GM12878 (cell line): ENCODE data around the gene ZNF415. TPM values are rescaled to one million over a fixed set of nuclear protein-coding genes. Genes with fewer than 3 reads are reported as not detected.
A peak's percentile ranks its signal among the peaks of the same experiment; 100 is the strongest.

Source experiments
- ASH2L ChIP-seq: fragments of 300-600, 200-600 bp; sonication (generic); IDR thresholded peaks from 2 replicates; pipeline ENCODE4 v1.6.1; 2017; ENCODE audit warnings: low read depth, mild to moderate bottlenecking, borderline replicate concordance
- BHLHE40 ChIP-seq, 2 experiments: fragments of 450-650 bp in 1 of 2; IDR thresholded peaks; 2 replicates each; pipeline ENCODE4 v1.6.1; 2011 to 2017; ENCODE audit warnings: low read depth in 2 of 2, borderline replicate concordance in 1 of 2, improper control_type of control experiment in 1 of 2, low read length in 1 of 2, mild to moderate bottlenecking in 1 of 2
- CHD1 ChIP-seq: IDR thresholded peaks from 2 replicates; pipeline ENCODE4 v1.6.1; 2012; ENCODE audit warnings: low read depth, low read length, improper control_type of control experiment
- HCFC1 ChIP-seq: fragments of 150-350 bp; IDR thresholded peaks from 2 replicates; pipeline ENCODE4 v1.6.1; 2014; ENCODE audit warnings: low read length
- JUNB ChIP-seq: IDR thresholded peaks from 2 replicates; pipeline ENCODE4 v1.6.1; 2016; ENCODE audit warnings: antibody characterized with exemption, mild to moderate bottlenecking
- MEF2B ChIP-seq: fragments of 450-650 bp; IDR thresholded peaks from 2 replicates; pipeline ENCODE4 v1.6.1; 2018; ENCODE audit warnings: mild to moderate bottlenecking, moderate library complexity; ENCODE audit not compliant: partially characterized antibody, poor library complexity, severe bottlenecking
- NBN ChIP-seq: fragments of 450-650 bp; IDR thresholded peaks from 2 replicates; pipeline ENCODE4 v1.6.1; 2016
- NFXL1 ChIP-seq: fragments of 450-650 bp; IDR thresholded peaks from 2 replicates; pipeline ENCODE4 v1.6.1; 2017; ENCODE audit warnings: antibody characterized with exemption, mild to moderate bottlenecking, borderline replicate concordance
- NR2C1 ChIP-seq: fragments of 450-650 bp; IDR thresholded peaks from 2 replicates; pipeline ENCODE4 v1.6.1; 2017; ENCODE audit warnings: antibody characterized with exemption, mild to moderate bottlenecking, moderate library complexity
- POLR2AphosphoS2 ChIP-seq: IDR thresholded peaks from 2 replicates; pipeline ENCODE4 v1.6.1; 2011; ENCODE audit warnings: low read depth, mild to moderate bottlenecking, low read length, improper control_type of control experiment, moderate library complexity
- POU2F2 ChIP-seq: IDR thresholded peaks from 3 replicates; pipeline ENCODE4 v1.6.1; 2011; ENCODE audit warnings: low read depth, mild to moderate bottlenecking, low read length, borderline replicate concordance
- SIN3A ChIP-seq: IDR thresholded peaks from 2 replicates; pipeline ENCODE4 v1.6.1; 2012; ENCODE audit warnings: low read depth, low read length, improper control_type of control experiment
- SMAD1 ChIP-seq: fragments of 450-650 bp; IDR thresholded peaks from 2 replicates; pipeline ENCODE4 v1.6.1; 2018; ENCODE audit warnings: mild to moderate bottlenecking, low read depth; ENCODE audit not compliant: partially characterized antibody
- SMAD5 ChIP-seq: IDR thresholded peaks from 2 replicates; pipeline ENCODE4 v1.6.1; 2016; ENCODE audit warnings: antibody characterized with exemption, low read depth
- SMC3 ChIP-seq: IDR thresholded peaks from 2 replicates; pipeline ENCODE4 v1.6.1; 2011; ENCODE audit warnings: low read length, improper control_type of control experiment, borderline replicate concordance
- SPI1 ChIP-seq: IDR thresholded peaks from 2 replicates; pipeline ENCODE4 v1.6.1; 2011; ENCODE audit warnings: low read depth, mild to moderate bottlenecking, low read length, moderate library complexity, borderline replicate concordance; ENCODE audit not compliant: insufficient read depth
- YY1 ChIP-seq: IDR thresholded peaks from 2 replicates; pipeline ENCODE4 v1.6.1; 2011; ENCODE audit warnings: low read depth, mild to moderate bottlenecking, low read length
- polyA plus RNA-seq, 11 experiments: library from polyadenylated mRNA; depleted of rRNA in 4 of 11; unstranded in 6 of 11; stranded (reverse) in 5 of 11; fragments of >200 nt; fragmentation: Nextera tagmentation in 4 of 11; fragmentation: Illumina TruSeq in 1 of 11; extraction: Ambion mirVana in 4 of 11; extraction: Trizol in 1 of 11; gene quantifications; 1 replicate in 1 of 11; 2 replicates in 10 of 11; pipeline versions ENCODE4 v1.2.1 to v1.2.3, GENCODE V29; 2011 to 2016; ENCODE audit warnings: inconsistent platforms in 2 of 11, missing spikeins in 2 of 11, low read depth in 1 of 11
- total RNA-seq, 4 experiments: library from RNA; depleted of rRNA in 3 of 4; stranded (reverse); fragments of >200 nt in 3 of 4; fragmentation: Illumina TruSeq in 1 of 4; extraction: Trizol in 1 of 4; gene quantifications; 2 replicates each; pipeline versions ENCODE4 v1.2.1 to v1.2.3, GENCODE V29; 2013 to 2021
- TF ChIP-seq, protein P1 (sequence below): IDR thresholded peaks from 2 replicates; pipeline ENCODE4 v1.6.1; 2012; ENCODE audit warnings: low read depth, low read length, improper control_type of control experiment
- TF ChIP-seq, protein P2 (sequence below): fragments of 450-650 bp; conservative IDR thresholded peaks from 2 replicates; pipeline ENCODE4 v1.6.1; 2017; ENCODE audit warnings: mild to moderate bottlenecking, moderate library complexity
- TF ChIP-seq, protein P3 (sequence below): IDR thresholded peaks from 2 replicates; pipeline ENCODE4 v1.6.1; 2012; ENCODE audit warnings: low read depth, low read length, improper control_type of control experiment
- TF ChIP-seq, protein P4 (sequence below): fragments of 450-650 bp; IDR thresholded peaks from 2 replicates; pipeline ENCODE4 v1.6.1; 2016; ENCODE audit warnings: mild to moderate bottlenecking, moderate library complexity, borderline replicate concordance

Gene ZNF415
- total and polyA plus RNA-seq, 10 of the 15 experiments (the other 5 are each of a cell fraction or from before 2014, with no cell fraction given) = 0.03 to 0.13 (median 0.05) TPM; not detected in 6

DNA sequence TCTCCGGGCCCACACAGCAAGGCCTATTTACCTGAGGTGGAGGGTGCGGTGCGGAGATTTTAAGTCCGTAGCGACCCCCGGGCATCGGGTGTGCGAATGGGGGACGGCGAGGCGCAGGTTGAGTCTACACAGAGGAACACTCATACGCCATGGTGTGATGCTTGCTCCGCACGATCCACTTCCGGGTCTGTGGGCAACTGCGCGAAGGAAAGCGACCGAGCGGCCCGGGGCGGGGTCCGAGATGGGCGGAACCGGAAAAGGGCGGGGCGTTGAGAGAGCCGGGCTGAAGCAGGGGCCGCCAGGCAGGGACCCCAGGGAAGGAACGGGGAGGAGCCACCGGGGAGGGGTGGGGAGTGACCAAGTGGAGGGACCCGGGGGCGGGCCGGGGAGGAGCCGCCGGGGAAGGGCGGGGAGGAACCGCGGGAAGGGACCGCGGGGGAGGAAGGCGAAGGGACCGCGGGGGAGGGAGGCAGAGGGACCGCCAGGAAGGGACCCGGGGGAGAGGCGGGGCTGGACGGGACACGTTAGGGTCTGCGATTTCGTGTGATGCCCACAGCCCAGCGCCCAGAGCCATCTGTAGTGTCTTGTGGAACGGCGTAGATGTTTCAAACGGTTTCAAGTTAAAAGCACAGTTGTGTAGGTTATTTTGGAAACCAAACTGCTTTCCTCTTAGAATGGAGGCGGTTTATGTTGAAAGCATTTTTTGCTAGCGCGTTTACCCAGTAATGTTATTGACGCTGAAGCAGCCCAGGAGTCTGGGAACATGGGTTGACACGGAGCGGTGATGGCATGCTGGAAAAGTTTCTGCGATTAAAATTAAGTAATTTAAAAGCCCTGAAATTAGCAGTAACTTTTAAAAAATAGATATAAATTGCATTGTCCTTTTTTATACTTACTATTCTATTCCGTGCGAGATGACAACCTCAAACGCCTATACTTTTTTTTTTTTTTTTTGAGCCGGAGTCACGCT, 29.2 kb downstream of the ZNF415 start, which contains the start of gene ZNF160 (continued):
- TF ChIP-seq SIN3A (peak; percentile 88; the same call in 1 of the 2 replicates), JUNB (no peak), NBN (peak; percentile 44; the same call in 1 of the 2 replicates), SMAD5 (peak; percentile 51; the same call in 1 of the 2 replicates), SMC3 (0 out of 2 replicates have a peak, but pooled peaks have one; percentile 12), NFXL1 (no peak), SMAD1 (peak; percentile 22), BHLHE40 (IDR thresholded peaks at IDR 0.05; ENCODE audit: borderline replicate concordance in 1 of 2, low read depth in 2 of 2, low read length in 1 of 2) (peak; percentile 42 to 83; a peak in 2 of 4 replicates), POLR2AphosphoS2 (peak; percentile 91), ASH2L (no peak), YY1 (peak; percentile 60), MEF2B (peak; percentile 43), POU2F2 (peak; percentile 74; the same call in 2 of the 3 replicates), NR2C1 (peak; percentile 88), CHD1 (no peak), SPI1 (0 out of 2 replicates have a peak, but pooled peaks have one; percentile 23), HCFC1 (peak; percentile 24; the same call in 1 of the 2 replicates)
- TF ChIP-seq, protein P1, sequence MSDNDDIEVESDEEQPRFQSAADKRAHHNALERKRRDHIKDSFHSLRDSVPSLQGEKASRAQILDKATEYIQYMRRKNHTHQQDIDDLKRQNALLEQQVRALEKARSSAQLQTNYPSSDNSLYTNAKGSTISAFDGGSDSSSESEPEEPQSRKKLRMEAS = no peak
- TF ChIP-seq, protein P2, sequence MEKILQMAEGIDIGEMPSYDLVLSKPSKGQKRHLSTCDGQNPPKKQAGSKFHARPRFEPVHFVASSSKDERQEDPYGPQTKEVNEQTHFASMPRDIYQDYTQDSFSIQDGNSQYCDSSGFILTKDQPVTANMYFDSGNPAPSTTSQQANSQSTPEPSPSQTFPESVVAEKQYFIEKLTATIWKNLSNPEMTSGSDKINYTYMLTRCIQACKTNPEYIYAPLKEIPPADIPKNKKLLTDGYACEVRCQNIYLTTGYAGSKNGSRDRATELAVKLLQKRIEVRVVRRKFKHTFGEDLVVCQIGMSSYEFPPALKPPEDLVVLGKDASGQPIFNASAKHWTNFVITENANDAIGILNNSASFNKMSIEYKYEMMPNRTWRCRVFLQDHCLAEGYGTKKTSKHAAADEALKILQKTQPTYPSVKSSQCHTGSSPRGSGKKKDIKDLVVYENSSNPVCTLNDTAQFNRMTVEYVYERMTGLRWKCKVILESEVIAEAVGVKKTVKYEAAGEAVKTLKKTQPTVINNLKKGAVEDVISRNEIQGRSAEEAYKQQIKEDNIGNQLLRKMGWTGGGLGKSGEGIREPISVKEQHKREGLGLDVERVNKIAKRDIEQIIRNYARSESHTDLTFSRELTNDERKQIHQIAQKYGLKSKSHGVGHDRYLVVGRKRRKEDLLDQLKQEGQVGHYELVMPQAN = peak; percentile 54
- TF ChIP-seq, protein P3, sequence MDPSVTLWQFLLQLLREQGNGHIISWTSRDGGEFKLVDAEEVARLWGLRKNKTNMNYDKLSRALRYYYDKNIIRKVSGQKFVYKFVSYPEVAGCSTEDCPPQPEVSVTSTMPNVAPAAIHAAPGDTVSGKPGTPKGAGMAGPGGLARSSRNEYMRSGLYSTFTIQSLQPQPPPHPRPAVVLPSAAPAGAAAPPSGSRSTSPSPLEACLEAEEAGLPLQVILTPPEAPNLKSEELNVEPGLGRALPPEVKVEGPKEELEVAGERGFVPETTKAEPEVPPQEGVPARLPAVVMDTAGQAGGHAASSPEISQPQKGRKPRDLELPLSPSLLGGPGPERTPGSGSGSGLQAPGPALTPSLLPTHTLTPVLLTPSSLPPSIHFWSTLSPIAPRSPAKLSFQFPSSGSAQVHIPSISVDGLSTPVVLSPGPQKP = peak; percentile 71; the same call in 1 of the 2 replicates
- TF ChIP-seq, protein P4, sequence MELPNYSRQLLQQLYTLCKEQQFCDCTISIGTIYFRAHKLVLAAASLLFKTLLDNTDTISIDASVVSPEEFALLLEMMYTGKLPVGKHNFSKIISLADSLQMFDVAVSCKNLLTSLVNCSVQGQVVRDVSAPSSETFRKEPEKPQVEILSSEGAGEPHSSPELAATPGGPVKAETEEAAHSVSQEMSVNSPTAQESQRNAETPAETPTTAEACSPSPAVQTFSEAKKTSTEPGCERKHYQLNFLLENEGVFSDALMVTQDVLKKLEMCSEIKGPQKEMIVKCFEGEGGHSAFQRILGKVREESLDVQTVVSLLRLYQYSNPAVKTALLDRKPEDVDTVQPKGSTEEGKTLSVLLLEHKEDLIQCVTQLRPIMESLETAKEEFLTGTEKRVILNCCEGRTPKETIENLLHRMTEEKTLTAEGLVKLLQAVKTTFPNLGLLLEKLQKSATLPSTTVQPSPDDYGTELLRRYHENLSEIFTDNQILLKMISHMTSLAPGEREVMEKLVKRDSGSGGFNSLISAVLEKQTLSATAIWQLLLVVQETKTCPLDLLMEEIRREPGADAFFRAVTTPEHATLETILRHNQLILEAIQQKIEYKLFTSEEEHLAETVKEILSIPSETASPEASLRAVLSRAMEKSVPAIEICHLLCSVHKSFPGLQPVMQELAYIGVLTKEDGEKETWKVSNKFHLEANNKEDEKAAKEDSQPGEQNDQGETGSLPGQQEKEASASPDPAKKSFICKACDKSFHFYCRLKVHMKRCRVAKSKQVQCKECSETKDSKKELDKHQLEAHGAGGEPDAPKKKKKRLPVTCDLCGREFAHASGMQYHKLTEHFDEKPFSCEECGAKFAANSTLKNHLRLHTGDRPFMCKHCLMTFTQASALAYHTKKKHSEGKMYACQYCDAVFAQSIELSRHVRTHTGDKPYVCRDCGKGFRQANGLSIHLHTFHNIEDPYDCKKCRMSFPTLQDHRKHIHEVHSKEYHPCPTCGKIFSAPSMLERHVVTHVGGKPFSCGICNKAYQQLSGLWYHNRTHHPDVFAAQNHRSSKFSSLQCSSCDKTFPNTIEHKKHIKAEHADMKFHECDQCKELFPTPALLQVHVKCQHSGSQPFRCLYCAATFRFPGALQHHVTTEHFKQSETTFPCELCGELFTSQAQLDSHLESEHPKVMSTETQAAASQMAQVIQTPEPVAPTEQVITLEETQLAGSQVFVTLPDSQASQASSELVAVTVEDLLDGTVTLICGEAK = peak; percentile 78
